IgD-negative memory B cell (primary cell): Measurements from ENCODE around the gene CASKIN2. TPM values are rescaled to one million over a fixed set of nuclear protein-coding genes. Genes with fewer than 3 reads are reported as not detected.
A peak's percentile ranks its signal among the peaks of the same experiment; 100 is the strongest.

ENCODE experiments used
- H3K27ac Mint-ChIP-seq, 3 donors: one replicate each; pipeline ENCODE4 v1.8.0; 2020 to 2022; ENCODE audit warnings: mild to moderate bottlenecking in 3 of 3, mixed read lengths in 3 of 3, moderate library complexity in 1 of 3
- H3K27me3 Mint-ChIP-seq: one replicate; pipeline ENCODE4 v1.8.0; 2021; ENCODE audit warnings: mixed read lengths
- H3K36me3 Mint-ChIP-seq: one replicate; pipeline ENCODE4 v1.8.0; 2020; ENCODE audit warnings: mild to moderate bottlenecking, mixed read lengths
- H3K4me1 Mint-ChIP-seq, 3 donors: one replicate each; pipeline ENCODE4 v1.8.0; 2020 to 2022; ENCODE audit warnings: mixed read lengths in 3 of 3, mild to moderate bottlenecking in 1 of 3
- H3K4me3 Mint-ChIP-seq, 4 donors: one replicate each; pipeline ENCODE4 v1.8.0; 2020 to 2022; ENCODE audit warnings: mild to moderate bottlenecking in 4 of 4, mixed read lengths in 4 of 4, moderate library complexity in 3 of 4
- H3K9me3 Mint-ChIP-seq, 3 donors: one replicate each; pipeline ENCODE4 v1.8.0; 2020 to 2021; ENCODE audit warnings: mixed read lengths in 3 of 3, mild to moderate bottlenecking in 1 of 3
- polyA plus RNA-seq: library from polyadenylated mRNA; unstranded; fragments of 300-500 nt; fragmentation: Illumina TruSeq; gene quantifications from one replicate; pipeline ENCODE4 v1.2.3, GENCODE V29; 2021

Gene CASKIN2
- polyA plus RNA-seq, 1 donor from 2014 or later: not detected

GRCh38 chr17:75498726-75499213 is 16.6 kb downstream of the CASKIN2 start:
- no peaks in the 10 kb centered on the region for H3K27me3 Mint-ChIP-seq
- H3K4me3 Mint-ChIP-seq: no peak overlapping the region
- no peak overlapping the region for H3K27ac Mint-ChIP-seq
- H3K9me3 Mint-ChIP-seq: no peaks in the 10 kb centered on the region
- H3K4me1 Mint-ChIP-seq: no peaks in the 10 kb centered on the region
- H3K36me3 Mint-ChIP-seq: peaks cover 5% of the 10 kb centered on the region

DNA sequence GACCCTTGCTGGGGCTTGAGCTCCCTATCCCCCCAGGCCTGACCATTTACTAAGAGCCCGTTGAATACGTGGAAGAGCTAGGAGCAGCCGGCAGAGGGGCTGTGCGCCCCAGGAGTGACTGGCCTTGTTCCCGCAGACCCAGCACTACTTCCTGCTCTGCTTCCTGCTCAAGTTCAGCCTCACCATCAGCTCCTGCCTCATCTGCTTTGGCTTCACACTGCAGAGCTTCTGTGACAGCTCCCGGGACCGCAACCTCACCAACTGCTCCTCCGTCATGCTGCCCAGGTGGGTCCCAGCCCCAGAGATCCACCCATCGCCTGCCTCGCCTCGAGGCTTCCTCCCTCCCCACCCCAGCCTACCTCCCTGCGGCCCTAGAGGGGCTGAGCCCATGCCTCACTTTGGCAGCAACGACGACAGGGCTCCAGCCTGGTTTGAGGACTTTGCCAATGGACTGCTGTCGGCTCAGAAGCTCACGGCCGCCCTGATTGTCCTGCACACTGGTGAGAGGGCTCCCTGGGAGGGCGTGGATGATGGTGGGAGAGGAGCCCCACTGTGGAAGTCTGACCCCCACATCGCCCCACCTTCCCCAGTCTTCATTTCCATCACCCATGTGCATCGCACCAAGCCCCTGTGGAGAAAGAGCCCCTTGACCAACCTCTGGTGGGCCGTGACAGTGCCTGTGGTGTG is 17.2 kb downstream of the CASKIN2 start:
- no peak overlapping the region for H3K27ac Mint-ChIP-seq
- no peaks in the 10 kb centered on the region for H3K4me1 Mint-ChIP-seq
- H3K4me3 Mint-ChIP-seq: no peak overlapping the region
- H3K36me3 Mint-ChIP-seq: peaks cover 5% of the 10 kb centered on the region
- no peaks in the 10 kb centered on the region for H3K27me3 Mint-ChIP-seq
- H3K9me3 Mint-ChIP-seq: no peaks in the 10 kb centered on the region

DNA sequence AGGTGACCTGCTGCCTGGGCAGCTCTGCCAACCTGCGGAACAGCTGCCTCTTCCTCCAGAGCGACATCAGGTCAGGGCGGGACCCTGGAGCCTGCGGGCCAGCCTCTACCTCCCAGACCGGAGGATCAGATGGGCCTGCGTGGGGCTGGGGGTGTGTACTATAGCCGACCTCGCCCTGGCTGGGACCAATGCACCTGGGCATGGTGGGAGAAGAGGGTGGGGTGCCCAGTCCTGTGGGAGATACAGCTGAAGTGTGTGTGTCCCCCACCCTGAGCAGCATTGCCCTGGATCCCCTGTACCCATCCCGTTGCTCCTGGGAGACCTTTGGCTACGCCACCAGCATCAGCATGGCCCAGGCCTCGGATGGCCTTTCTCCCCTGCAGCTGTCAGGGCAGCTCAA is 19.3 kb downstream of the CASKIN2 start:
- no peak overlapping the region for H3K27ac Mint-ChIP-seq
- H3K27me3 Mint-ChIP-seq: no peaks in the 10 kb centered on the region
- no peaks in the 10 kb centered on the region for H3K4me1 Mint-ChIP-seq

GRCh38 chr17:75494326-75494877 is 20.9 kb downstream of the CASKIN2 start:
- H3K27me3 Mint-ChIP-seq: no peaks in the 10 kb centered on the region
- H3K27ac Mint-ChIP-seq: no peak overlapping the region
- H3K9me3 Mint-ChIP-seq: no peaks in the 10 kb centered on the region
- H3K4me1 Mint-ChIP-seq: no peaks in the 10 kb centered on the region
- H3K36me3 Mint-ChIP-seq: peaks cover 5% of the 10 kb centered on the region
- no peak overlapping the region for H3K4me3 Mint-ChIP-seq

More for the DNA sequence above, 19.3 kb downstream of the CASKIN2 start:
- H3K4me3 Mint-ChIP-seq: no peak overlapping the region
- H3K9me3 Mint-ChIP-seq: no peaks in the 10 kb centered on the region
- peaks cover 5% of the 10 kb centered on the region for H3K36me3 Mint-ChIP-seq

- no peak overlapping the region for H3K27ac Mint-ChIP-seq
- H3K4me1 Mint-ChIP-seq: no peaks in the 10 kb centered on the region
- peaks cover 5% of the 10 kb centered on the region for H3K36me3 Mint-ChIP-seq
- no peaks in the 10 kb centered on the region for H3K27me3 Mint-ChIP-seq
- no peaks in the 10 kb centered on the region for H3K9me3 Mint-ChIP-seq
- H3K4me3 Mint-ChIP-seq: no peak overlapping the region
Measured at GRCh38 chr17:75493476-75494129, 21.7 kb downstream of the CASKIN2 start.

DNA sequence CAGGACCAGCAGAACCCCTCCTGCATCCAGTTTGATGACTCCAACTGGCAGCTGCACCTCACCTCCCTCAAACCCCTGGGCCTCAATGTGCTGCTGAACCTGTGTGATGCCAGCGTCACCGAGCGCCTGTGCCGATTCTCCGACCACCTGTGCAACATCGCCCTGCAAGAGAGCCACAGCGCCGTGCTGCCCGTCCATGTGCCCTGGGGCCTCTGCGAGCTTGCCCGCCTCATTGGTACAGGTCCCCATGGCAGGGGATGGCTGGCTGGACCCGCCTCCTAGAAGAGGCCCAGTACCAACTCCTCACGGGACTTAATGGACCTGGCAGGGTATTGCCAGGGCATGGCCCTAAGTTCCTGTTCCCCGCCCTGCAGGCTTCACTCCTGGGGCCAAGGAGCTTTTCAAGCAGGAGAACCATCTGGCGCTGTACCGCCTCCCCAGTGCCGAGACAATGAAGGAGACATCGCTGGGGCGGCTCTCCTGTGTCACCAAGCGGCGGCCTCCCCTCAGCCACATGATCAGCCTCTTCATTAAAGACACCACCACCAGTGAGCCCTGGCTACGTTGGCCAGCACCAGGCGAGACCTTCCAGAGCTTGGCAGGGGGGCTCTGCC is 22.7 kb downstream of the CASKIN2 start:
- Mint-ChIP-seq H3K9me3 (no peaks in the 10 kb centered on the region), H3K4me1 (peaks cover 3% of the 10 kb centered on the region in 3 donors), H3K27ac (no peak overlapping the region), H3K4me3 (peak overlapping the region in 1 of 4 donors; percentile 79), H3K36me3 (peaks cover 5% of the 10 kb centered on the region), H3K27me3 (no peaks in the 10 kb centered on the region)

- H3K27ac Mint-ChIP-seq: no peak overlapping the region
- peaks cover 1% of the 10 kb centered on the region for H3K36me3 Mint-ChIP-seq
- H3K4me1 Mint-ChIP-seq: peaks cover 10 to 12% (median 12%) of the 10 kb centered on the region in 3 donors
- H3K27me3 Mint-ChIP-seq: peaks cover 2% of the 10 kb centered on the region
- no peaks in the 10 kb centered on the region for H3K9me3 Mint-ChIP-seq
- H3K4me3 Mint-ChIP-seq: no peak overlapping the region
Measured at GRCh38 chr17:75491680-75492079, 23.7 kb downstream of the CASKIN2 start.

DNA sequence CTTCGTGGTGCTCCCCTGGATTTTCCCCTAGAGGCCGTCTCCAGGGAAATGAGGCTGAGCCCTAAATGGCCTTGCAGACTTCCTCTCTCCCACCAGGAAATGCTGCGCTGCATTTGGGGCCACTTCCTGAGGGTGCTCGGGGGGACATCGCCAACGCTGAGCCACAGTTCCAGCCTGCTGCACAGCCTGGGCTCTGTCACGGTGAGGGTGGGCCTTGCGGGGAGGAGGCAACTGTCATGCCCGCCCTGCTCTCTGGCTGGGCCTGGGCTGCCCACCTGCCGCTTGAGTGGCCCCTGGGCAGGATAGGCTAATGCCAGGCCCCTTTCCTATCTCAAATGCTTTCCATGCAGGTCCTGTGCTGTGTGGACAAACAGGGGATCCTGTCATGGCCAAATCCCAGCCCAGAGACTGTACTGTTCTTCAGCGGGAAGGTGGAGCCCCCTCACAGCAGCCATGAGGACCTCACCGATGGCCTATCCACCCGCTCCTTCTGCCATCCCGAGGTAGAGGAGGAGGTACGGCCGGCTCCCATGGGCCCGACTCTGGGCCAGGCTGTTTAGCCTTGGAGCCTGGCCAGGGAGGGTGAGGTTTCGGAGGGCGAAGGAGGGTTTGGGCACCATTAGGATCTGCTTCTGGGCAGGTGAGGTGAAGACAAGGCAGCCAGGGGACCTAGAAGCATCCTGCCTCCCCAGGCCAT is 24.2 kb downstream of the CASKIN2 start:
- no peak overlapping the region for H3K4me3 Mint-ChIP-seq
- H3K27ac Mint-ChIP-seq: no peak overlapping the region
- H3K27me3 Mint-ChIP-seq: peaks cover 2% of the 10 kb centered on the region
- H3K4me1 Mint-ChIP-seq: peaks cover 10 to 16% (median 14%) of the 10 kb centered on the region in 3 donors
- H3K36me3 Mint-ChIP-seq: no peaks in the 10 kb centered on the region
- no peaks in the 10 kb centered on the region for H3K9me3 Mint-ChIP-seq

GRCh38 chr17:75490173-75490743 is 25.1 kb downstream of the CASKIN2 start:
- H3K27ac Mint-ChIP-seq: no peak overlapping the region
- H3K9me3 Mint-ChIP-seq: no peaks in the 10 kb centered on the region
- no peaks in the 10 kb centered on the region for H3K36me3 Mint-ChIP-seq
- peaks cover 2% of the 10 kb centered on the region for H3K27me3 Mint-ChIP-seq
- no peak overlapping the region for H3K4me3 Mint-ChIP-seq
- peaks cover 10 to 16% (median 14%) of the 10 kb centered on the region in 3 donors for H3K4me1 Mint-ChIP-seq

DNA sequence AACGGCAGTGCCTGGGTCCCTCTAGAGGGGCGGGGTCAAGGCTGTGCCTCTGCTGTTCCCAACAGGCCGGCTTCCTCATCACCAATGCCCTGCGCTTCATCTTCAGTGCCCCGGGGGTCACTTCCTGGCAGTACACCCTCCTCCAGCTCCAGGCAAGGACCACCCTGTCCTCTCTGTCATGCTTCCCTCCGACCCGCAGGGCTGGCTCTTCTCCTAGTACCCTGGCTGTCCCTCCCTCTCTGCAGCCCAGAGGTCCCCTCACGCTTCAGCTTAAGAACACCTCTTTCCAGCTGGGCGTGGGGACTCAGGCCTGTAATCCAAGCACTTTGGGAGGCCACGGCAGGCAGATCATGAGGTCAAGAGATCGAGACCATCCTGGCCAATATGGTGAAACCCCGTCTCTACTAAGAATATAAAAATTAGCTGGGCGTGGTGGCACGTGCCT is 25.8 kb downstream of the CASKIN2 start:
- Mint-ChIP-seq H3K9me3 (no peaks in the 10 kb centered on the region), H3K27ac (no peak overlapping the region), H3K4me3 (no peak overlapping the region), H3K36me3 (no peaks in the 10 kb centered on the region), H3K4me1 (peaks cover 10 to 16% (median 14%) of the 10 kb centered on the region in 3 donors), H3K27me3 (peaks cover 2% of the 10 kb centered on the region)

- Mint-ChIP-seq H3K27ac (no peak overlapping the region), H3K27me3 (peaks cover 2% of the 10 kb centered on the region), H3K4me1 (peaks cover 10 to 16% (median 14%) of the 10 kb centered on the region in 3 donors), H3K9me3 (no peaks in the 10 kb centered on the region), H3K36me3 (no peaks in the 10 kb centered on the region), H3K4me3 (peak overlapping the region in 1 of 4 donors; percentile 37)
Measured at GRCh38 chr17:75488693-75489510, 26.4 kb downstream of the CASKIN2 start.

GRCh38 chr17:75487351-75488070 is 27.8 kb downstream of the CASKIN2 start:
- Mint-ChIP-seq H3K36me3 (no peaks in the 10 kb centered on the region), H3K9me3 (no peaks in the 10 kb centered on the region), H3K4me3 (peak overlapping the region; percentile 13 to 89 (median 52)), H3K4me1 (peaks cover 10 to 20% (median 14%) of the 10 kb centered on the region in 3 donors), H3K27me3 (peaks cover 2% of the 10 kb centered on the region), H3K27ac (peak overlapping the region; percentile 29 to 97 (median 94))

- Mint-ChIP-seq H3K27ac (peak overlapping the region; percentile 29 to 97 (median 94)), H3K4me3 (peak overlapping the region in 1 of 4 donors; percentile 73), H3K9me3 (no peaks in the 10 kb centered on the region), H3K36me3 (no peaks in the 10 kb centered on the region), H3K4me1 (peaks cover 10 to 20% (median 14%) of the 10 kb centered on the region in 3 donors), H3K27me3 (peaks cover 2% of the 10 kb centered on the region)
Measured at GRCh38 chr17:75486951-75487350, 28.4 kb downstream of the CASKIN2 start.
